DND-41 (cell line): ENCODE data around the gene SRA1.
A peak's percentile ranks its signal among the peaks of the same experiment; 100 is the strongest.

ENCODE experiments used
- ATAC-seq: fragments of 200-7000 bp; cut with Tn5 transposase; 3 replicates; pipeline ENCODE4 v1.9.1; 2021; ENCODE audit warnings: low read depth; ENCODE audit not compliant: insufficient read depth
- DNase-seq: peaks from one replicate; pipeline ENCODE4 v3.0.0-alpha.2; 2020
- H2AFZ ChIP-seq: 2 replicates; pipeline ENCODE4 v1.6.0; 2012; ENCODE audit warnings: low read depth, low read length
- H3K27ac ChIP-seq: 2 replicates; pipeline ENCODE4 v1.5.1; 2012; ENCODE audit warnings: low read length, inconsistent platforms
- H3K27me3 ChIP-seq: fragments of 200-600 bp; sonication (generic); 2 replicates; pipeline ENCODE4 v1.6.0; 2012; ENCODE audit warnings: low read length, mild to moderate bottlenecking, inconsistent platforms; ENCODE audit not compliant: insufficient read depth, poor library complexity
- H3K36me3 ChIP-seq: 2 replicates; pipeline ENCODE4 v1.5.1; 2012; ENCODE audit warnings: low read length, inconsistent platforms; ENCODE audit not compliant: insufficient read depth
- H3K4me1 ChIP-seq: 2 replicates; pipeline ENCODE4 v1.5.1; 2012; ENCODE audit warnings: mild to moderate bottlenecking, low read length; ENCODE audit not compliant: insufficient read depth
- H3K4me2 ChIP-seq: 2 replicates; pipeline ENCODE4 v1.6.0; 2012; ENCODE audit warnings: mild to moderate bottlenecking, moderate library complexity, low read length, inconsistent platforms; ENCODE audit not compliant: insufficient read depth
- H3K4me3 ChIP-seq, 2 experiments: fragments of 200-600 bp in 1 of 2; shearing (Covaris generic) in 1 of 2; 2 replicates each; pipeline ENCODE4 v1.5.1; 2012 to 2016; ENCODE audit warnings: inconsistent platforms in 2 of 2, low read length in 2 of 2, mild to moderate bottlenecking in 2 of 2, low read depth in 1 of 2, moderate library complexity in 1 of 2
- H3K79me2 ChIP-seq: 2 replicates; pipeline ENCODE4 v1.6.0; 2012; ENCODE audit warnings: low read length, inconsistent platforms; ENCODE audit not compliant: insufficient read depth
- H3K9ac ChIP-seq: 2 replicates; pipeline ENCODE4 v1.6.0; 2012; ENCODE audit warnings: low read depth, mild to moderate bottlenecking, inconsistent platforms, low read length, moderate library complexity
- H3K9me3 ChIP-seq: 2 replicates; pipeline ENCODE4 v1.5.1; 2012; ENCODE audit warnings: low read length, moderate library complexity, mild to moderate bottlenecking, inconsistent platforms; ENCODE audit not compliant: insufficient read depth, severe bottlenecking
- H4K20me1 ChIP-seq: 2 replicates; pipeline ENCODE4 v1.6.0; 2012; ENCODE audit warnings: low read length; ENCODE audit not compliant: insufficient read depth
- EZH2 ChIP-seq: IDR thresholded peaks from 3 replicates; pipeline ENCODE4 v1.6.1; 2012; ENCODE audit warnings: borderline replicate concordance, low read depth, mild to moderate bottlenecking, moderate library complexity, low read length, inconsistent platforms; ENCODE audit not compliant: severe bottlenecking
- TF ChIP-seq, protein P1 (sequence below): IDR thresholded peaks from 2 replicates; pipeline ENCODE4 v1.5.1; 2012; ENCODE audit warnings: borderline replicate concordance, low read length, moderate library complexity, mild to moderate bottlenecking; ENCODE audit not compliant: poor library complexity, severe bottlenecking; ENCODE audit errors: extremely low read depth

SRA1 gene

DNA sequence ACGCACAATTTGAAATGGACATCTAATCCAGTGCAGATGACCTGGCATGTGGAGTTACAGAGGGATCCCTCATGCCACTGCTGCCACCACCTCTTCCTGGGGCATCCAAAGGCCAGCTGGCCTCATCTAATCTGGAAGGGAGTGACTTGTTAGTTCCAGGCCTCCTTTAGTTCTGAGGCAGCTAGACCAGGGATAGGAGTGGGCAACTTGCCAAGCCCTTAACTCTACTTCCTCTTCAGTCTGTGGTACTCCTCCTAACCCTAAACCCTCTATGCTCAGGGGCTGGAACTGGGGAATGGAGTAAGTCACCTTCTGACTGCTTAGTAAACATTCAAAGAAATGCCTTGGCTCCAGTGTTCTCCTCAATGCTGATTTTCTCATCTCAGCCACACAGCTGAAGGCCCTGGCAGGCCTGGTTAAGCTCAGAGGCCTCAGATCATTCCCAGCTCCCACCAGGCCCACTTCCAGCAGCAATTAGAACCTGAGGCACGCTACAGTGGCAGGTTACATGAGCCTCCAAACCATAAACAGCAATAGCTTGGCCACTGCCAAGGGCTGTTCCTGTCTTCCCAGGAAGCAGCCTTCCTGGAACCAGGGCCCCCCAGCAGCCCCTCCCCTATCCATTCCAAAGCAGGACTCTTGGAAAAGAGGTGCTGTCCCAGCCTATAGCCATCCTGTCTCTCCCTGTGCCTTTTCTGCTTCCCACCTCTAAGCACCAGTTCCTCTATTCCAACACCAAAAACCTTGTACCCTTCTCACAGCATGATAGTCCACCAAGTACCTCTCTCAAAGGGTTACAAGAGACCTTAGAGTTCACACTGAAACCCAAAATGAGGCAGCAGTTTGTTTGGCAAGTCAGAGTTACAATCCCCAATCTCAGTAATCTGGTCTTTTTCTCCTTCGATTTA, 7.8 kb downstream of the SRA1 start:
- peaks cover 8% of the 10 kb centered on the region; the same call in 1 of the 2 replicates for H4K20me1 ChIP-seq
- H3K36me3 ChIP-seq, result peaks cover 65% of the 10 kb centered on the region
- TF ChIP-seq, protein P1, sequence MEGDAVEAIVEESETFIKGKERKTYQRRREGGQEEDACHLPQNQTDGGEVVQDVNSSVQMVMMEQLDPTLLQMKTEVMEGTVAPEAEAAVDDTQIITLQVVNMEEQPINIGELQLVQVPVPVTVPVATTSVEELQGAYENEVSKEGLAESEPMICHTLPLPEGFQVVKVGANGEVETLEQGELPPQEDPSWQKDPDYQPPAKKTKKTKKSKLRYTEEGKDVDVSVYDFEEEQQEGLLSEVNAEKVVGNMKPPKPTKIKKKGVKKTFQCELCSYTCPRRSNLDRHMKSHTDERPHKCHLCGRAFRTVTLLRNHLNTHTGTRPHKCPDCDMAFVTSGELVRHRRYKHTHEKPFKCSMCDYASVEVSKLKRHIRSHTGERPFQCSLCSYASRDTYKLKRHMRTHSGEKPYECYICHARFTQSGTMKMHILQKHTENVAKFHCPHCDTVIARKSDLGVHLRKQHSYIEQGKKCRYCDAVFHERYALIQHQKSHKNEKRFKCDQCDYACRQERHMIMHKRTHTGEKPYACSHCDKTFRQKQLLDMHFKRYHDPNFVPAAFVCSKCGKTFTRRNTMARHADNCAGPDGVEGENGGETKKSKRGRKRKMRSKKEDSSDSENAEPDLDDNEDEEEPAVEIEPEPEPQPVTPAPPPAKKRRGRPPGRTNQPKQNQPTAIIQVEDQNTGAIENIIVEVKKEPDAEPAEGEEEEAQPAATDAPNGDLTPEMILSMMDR, result no peak
- TF ChIP-seq EZH2, result no peak
- peaks cover 31% of the 10 kb centered on the region for H3K79me2 ChIP-seq
- no peaks in the 10 kb centered on the region for H3K27me3 ChIP-seq
- peak overlapping the region; percentile 74 for H3K9ac ChIP-seq
- H3K4me1 ChIP-seq, result peaks cover 44% of the 10 kb centered on the region
- ATAC-seq, result no peak
- H3K4me2 ChIP-seq, result no peak overlapping the region
- no peak overlapping the region for H3K4me3 ChIP-seq
- H2AFZ ChIP-seq, result no peak overlapping the region
- peak overlapping the region; percentile 83; the same call in 1 of the 2 replicates for H3K27ac ChIP-seq
- H3K9me3 ChIP-seq, result no peaks in the 10 kb centered on the region
- peak; percentile 45 for DNase-seq

DNA sequence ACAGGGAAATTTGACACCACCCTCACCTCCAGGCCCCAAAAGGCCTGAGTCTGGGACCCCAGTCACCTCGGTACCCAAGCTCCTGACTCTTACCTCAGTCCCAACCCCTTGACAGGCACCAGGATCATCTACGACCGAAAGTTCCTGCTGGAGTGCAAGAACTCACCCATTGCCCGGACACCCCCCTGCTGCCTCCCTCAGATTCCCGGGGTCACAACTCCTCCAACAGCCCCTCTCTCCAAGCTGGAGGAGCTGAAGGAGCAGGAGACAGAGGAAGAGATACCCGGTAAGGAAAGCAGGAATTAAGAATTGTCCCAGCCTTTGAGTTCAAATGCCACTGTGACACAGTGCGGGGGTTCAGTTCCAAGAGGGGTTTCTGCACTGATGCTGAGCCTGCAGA, 8.5 kb downstream of the SRA1 start:
- peak overlapping the region; percentile 83 for H3K27ac ChIP-seq
- ATAC-seq, result no peak
- peak overlapping the region; percentile 74 for H3K9ac ChIP-seq
- H2AFZ ChIP-seq, result no peak overlapping the region
- H4K20me1 ChIP-seq, result peaks cover 8% of the 10 kb centered on the region; the same call in 1 of the 2 replicates
- H3K79me2 ChIP-seq, result peaks cover 24% of the 10 kb centered on the region
- DNase-seq, result no peak
- TF ChIP-seq EZH2, result no peak
- TF ChIP-seq, protein P1, result no peak
- H3K36me3 ChIP-seq, result peaks cover 63% of the 10 kb centered on the region
- H3K4me2 ChIP-seq, result peak overlapping the region; percentile 68
- H3K4me1 ChIP-seq, result peaks cover 37% of the 10 kb centered on the region
- no peaks in the 10 kb centered on the region for H3K9me3 ChIP-seq
- H3K4me3 ChIP-seq, result peak overlapping the region in 1 of 2 experiments; percentile 57; a peak in 2 of 4 replicates
- H3K27me3 ChIP-seq, result no peaks in the 10 kb centered on the region

DNA sequence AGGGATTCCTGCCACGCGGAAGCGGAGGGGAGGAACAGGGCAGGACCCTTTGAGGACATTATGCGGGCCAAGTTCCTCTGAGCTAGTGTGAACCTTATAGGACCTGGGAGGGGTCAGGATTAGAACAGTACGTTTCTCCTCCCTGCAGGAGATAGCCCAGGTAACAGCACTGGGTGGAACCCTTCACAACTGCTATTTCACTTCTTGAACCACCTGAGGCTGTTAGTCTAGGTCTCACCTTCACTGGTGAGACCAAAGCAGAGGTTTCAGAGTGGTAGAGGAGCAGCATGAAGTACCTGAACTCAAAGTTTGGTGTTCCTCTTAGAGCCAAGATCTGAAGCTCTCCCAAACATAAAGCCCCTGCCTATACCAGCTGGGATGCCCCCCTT, 9.0 kb downstream of the SRA1 start:
- Histone ChIP-seq H3K27me3 (no peaks in the 10 kb centered on the region), H3K27ac (peak overlapping the region; percentile 83), H3K4me3 (peak overlapping the region; percentile 9 to 57; a peak in 3 of 4 replicates), H2AFZ (peak overlapping the region; percentile 63), H3K4me1 (peaks cover 33% of the 10 kb centered on the region), H3K9ac (peak overlapping the region; percentile 74), H4K20me1 (peaks cover 8% of the 10 kb centered on the region; the same call in 1 of the 2 replicates), H3K79me2 (peaks cover 19% of the 10 kb centered on the region), H3K36me3 (peaks cover 60% of the 10 kb centered on the region), H3K9me3 (no peaks in the 10 kb centered on the region), H3K4me2 (peak overlapping the region; percentile 68)
- TF ChIP-seq, protein P1, result no peak
- TF ChIP-seq EZH2, result no peak
- ATAC-seq (no peak), DNase-seq (no peak)
